HG03045 (cell line): ENCODE results near the gene ELMO1.

Experiments used
- ATAC-seq: cut with Tn5 transposase; IDR thresholded peaks from one replicate; pipeline ENCODE4 v1.9.1; 2021; ENCODE audit warnings: mild to moderate bottlenecking, moderate library complexity; ENCODE audit not compliant: unreplicated experiment

Gene ELMO1

DNA sequence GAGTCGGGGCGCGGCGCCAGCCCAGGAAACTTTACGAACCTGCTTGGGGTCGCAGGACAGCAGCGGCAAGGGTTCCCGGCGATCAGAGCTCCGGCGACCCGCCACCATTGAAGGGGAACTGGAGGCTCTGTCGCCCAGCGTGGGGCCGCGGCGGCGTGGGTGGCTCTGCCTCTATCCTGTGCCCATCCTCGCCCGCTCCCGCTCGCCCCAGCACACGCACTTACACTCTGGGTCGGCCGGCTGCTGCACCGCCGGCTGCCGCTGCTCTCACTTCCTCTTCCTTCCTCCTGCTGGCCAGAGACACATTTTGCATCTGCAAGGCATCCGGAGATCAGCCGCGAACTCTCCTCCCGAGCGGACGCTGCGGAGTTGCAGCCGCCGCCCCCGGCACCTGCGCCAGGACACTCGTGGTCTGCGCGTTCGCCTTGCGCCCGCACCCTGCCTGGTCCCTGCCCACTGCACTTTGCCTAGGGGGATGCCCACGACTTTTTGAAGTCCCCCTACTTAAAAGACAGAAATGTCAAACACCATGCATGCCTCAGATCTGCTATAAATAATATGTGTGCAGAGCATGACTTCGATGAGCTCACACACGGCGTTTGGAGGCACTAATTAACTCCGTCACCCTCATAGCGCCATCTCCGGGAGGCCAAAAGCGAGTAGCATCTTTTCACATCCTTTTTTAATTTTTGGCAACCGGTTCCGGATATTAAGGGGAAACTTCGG, at the start of gene ELMO1:
TSS of gene ELMO1 (minus strand) at position 229 of the 726 bp plus-strand sequence. CDS start 106,174 bp downstream, outside the sequence.
- ATAC-seq, result peak; percentile 97

GRCh38 chr7:37497576-37497975, 48.9 kb upstream of the ELMO1 start:
- ATAC-seq, result no peak

- no peak for ATAC-seq
Measured at GRCh38 chr7:37495574-37496184, 47.0 kb upstream of the ELMO1 start.

DNA sequence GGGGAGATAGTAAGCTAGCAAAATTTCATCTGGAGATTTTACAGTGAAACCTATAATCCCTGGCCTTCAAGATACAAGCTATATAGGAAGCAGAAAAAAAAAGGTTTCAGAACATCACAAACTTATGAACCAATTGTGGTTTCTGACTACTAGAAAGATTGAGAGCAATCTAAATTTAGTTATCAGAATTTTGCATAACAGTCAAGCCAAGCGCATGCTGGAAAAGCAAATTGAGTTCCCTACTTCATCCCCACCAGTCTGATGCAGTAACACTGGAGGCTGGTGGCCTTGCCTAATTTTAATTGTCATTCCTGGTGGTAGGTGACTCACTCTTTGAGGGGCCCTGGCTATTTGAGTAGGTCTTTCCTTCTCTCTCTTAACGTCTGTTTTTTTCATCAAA, 46.3 kb upstream of the ELMO1 start:
- no peak for ATAC-seq

DNA sequence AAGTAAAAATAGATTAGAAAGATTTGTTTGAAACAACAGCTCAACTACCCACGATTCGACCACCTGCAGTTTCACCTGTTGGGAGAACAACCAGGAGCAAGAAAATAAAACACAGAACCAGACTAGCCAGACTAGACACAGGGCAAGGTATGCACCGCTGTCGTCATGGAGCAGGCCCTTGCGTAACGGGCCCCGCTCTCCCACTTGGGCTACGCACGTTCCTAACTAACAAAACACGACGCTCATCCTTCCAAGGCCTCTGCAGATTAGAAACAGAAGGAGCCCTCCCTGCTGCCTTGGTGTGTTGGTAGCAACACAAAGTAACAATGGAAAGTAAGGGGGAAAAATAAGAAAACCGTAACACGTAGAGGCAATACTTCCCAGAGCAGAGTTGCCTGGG, 45.1 kb upstream of the ELMO1 start:
- no peak for ATAC-seq

DNA sequence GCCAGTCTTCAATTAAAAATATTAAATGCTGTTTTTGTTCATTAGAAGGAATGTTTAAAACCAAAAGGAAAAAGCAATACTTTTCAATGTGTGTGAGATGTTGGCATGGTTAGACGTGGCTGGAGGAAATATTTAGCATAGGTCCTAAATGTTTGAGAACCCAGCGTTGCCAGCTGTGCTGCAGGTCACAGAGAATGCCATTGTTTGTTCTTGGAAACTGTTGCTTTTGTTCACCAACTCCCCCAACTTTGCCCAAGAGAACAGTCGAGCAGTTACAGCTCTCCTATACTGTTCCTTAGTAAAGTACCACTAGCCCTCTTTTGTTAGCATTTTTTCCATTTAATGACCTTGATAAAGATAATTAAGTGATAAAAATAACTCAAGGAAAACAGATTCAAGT, 44.5 kb upstream of the ELMO1 start:
- no peak for ATAC-seq

DNA sequence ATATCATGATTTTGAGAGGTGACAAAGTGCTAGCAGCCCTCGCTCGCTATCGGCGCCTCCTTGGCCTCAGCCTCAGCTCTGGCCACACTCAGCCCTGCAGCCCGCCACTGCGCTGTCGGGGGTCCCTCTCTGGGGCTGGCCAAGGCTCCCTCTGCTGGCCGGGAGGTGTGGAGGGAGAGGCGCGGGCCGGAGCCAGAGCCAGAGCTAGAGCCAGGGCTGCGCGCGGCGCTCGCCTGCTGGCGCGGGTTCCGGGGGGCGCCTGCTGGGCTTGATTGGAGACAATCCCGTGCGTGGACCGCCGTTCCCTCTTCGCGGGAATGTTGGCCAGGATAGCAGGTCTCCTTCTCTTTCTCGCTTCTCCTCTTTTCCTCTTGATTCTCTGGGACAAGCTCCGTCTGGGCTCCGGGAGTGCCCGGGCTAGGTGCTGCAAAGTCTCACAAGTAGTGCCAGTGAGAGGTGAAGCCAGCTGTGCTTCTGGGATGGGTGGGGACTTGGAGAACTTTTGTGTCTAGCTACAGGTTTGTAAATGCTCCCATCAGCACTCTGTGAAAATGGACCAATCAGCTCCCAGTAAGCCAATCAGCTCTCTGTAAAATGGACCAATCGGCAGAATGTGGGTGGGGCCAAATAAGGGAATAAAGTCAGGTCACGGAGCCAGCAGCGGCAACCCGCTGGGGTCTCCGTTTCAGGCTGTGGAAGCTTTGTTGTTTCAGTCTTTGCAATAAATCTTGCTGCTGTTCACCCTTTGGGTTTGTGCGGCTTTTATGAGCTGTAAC, 43.4 kb upstream of the ELMO1 start:
- ATAC-seq, result no peak

- ATAC-seq, result no peak
Measured at GRCh38 chr7:37489703-37490102, 41.0 kb upstream of the ELMO1 start.

DNA sequence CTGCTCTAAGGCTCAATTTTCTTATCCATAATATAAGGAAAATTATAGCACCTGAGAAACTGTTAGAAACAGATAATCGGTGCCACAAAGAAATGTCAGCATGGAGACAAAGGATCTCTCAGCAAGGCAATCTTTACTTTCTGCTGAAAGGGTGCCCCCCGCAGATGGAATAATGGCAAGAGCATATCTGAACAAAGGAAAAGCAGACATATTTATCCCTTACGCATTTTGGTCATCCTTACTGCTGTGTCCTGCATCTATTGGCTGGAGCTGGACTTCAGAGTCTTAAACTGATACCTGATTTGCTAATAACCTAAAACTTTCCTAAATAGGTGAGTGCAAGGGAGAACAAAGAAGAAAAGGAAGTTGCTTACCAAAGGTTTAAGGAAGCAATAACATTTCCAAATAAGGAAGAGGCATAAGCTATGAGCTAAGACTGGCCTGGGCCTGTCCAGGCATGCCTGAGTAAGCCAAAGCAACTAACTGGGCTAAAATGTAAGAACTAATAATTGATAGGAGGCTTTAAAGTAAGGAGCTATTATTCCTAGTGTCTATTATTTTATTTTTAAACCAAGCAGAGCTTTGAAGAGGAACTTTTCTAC, 39.6 kb upstream of the ELMO1 start:
- no peak for ATAC-seq

DNA sequence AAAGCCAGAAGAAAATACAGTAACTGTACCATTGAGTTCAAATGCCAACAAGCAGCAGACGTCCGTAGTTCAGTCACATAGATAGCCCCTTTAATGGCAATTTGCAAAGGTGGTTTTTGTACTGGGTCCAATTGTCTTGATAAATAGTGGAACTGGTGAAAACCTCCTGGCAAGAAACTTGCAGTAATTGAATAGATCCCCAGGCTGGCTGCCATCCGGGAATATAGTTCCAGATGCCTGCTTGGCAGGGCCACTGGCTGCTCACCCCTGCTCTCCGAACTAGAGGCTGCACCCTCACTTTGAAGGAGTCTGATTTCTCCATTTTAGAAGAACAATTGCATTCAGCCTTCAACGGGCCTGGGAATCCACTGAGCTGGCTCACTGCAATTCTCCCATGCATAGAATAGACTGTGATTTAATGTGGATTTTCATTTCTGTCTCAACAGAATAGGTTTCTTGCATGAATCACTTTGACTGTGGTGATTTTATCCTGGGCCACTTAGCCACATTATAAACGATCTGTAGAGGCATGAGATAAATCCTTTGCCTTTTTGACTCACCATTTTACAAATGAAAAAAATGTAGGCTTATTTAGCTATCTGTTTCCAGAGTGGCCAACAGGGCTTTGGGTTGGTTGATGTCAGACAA, 35.9 kb upstream of the ELMO1 start:
- ATAC-seq, result no peak

GRCh38 chr7:37483627-37484026, 35.0 kb upstream of the ELMO1 start:
- ATAC-seq, result no peak

DNA sequence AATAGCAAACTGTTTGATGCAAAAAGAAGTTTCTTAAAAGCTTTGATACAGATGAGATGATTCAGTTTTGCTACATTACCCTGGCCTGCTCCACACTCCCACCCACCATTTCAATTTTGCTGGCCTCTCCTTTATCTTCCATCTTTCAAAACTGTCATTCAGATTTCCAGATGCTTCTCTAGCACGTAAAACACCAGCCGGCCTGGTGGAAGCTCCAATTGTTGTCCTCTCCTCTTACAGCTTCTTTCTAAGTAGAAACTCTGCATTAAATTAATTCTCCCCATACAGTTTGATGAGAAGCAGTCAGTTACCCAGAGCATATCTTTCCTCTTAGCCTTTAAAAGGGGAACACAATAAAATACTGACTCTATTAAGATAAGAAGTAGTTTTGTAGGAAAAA, 34.3 kb upstream of the ELMO1 start:
- ATAC-seq, result no peak

DNA sequence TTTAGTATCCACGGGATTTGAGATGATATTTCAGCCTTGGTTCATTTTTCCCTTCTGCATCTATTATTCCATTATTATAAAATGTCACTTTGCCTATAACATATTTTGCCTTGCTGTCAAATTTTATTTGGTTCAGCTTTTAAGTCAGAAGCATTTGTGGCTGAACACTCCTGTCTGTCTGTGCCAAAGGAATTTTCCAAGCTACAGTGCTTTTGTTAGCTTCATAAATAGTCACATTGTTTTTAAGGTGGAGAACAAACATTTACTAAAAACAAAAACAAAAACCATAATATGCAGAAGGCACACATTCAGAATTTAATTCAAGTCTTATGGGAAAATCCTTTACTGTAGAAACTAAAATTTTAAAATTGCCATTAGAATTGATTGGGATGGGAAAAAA, 33.8 kb upstream of the ELMO1 start:
- ATAC-seq, result no peak

DNA sequence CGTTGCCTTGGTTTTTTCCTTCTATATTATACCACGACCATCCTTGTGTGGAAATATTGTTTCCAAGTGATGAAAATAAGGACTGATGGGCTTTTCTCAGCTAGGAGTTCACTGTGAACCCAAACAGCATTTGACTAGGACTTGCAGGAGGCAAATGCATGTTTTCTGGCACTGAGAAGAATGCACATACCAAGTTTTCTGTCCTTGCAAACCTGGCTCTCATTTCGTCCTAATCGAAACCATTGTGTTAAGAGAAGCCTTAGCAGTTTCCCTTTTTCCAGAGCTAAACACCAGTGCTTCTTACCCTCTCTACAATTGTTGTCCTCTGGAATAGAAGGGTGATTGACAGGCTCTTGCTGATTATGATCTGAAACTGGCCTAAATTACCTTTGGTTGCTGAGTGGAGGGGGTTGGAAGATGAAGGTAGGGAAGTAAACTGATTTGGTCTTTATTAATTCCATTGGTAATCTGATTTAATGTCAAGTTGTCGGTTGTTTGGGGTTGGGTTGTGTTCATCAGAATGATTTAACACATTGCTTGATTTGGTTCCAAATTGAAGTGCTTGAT, 33.1 kb upstream of the ELMO1 start:
- ATAC-seq, result no peak

DNA sequence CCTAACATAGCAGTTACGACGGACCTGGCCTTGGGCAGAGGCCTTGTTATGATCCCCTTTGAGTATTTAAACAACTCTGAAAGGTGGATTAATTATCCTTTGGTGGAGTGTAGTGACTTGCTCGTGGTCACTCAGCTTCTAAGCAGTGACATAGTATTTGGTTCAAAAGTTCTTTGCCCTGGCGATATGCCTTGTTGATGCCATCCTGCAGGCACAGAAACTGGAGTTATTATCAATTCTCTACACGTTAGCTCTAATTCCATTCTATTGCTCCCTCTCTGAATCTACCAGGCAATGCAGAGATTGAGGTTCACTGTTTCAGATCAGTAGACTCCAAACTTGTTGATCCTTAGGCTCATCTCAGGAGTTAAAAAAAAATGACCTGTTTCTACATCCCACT, 32.5 kb upstream of the ELMO1 start:
- no peak for ATAC-seq

- no peak for ATAC-seq
Measured at GRCh38 chr7:37480041-37481031, 31.7 kb upstream of the ELMO1 start.

GRCh38 chr7:37476881-37477450, 28.3 kb upstream of the ELMO1 start:
- no peak for ATAC-seq

DNA sequence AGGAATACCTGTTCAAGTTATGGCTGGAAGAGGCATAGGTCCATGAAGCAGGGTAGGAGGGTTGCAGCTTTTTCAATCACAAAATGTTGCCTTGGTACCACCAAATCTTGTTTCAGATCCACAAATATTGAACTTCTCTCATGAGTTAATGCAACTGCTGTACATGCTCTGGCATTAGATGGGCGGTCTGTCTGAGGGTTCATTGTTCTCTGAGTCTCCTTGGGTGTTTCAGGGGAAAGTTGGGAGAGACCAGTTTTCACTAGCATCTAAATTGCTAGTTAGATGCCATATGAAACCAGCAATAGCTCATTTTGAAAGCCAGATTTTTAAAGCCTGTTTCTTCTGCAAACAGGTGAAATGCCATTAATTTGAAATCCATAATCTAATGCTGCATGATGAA, 27.8 kb upstream of the ELMO1 start:
- no peak for ATAC-seq

DNA sequence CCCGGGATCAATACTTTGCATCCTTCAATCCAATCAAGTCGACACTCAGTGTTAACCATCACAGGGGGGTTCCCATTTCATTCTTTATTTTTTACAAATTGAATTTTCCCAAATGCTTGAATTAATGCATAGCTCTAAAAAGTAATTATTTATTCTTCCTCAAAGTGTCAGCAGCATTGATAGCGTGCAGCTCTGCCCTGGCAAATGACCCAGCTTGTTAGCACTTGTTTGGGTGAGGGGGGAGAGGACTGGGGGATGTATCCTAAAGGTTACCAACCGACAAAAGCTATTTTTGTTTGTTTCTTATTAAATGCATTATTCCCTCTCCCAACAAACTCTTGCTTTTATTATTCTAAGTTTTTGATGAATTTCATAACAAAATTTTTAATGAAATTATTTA, 27.0 kb upstream of the ELMO1 start:
- no peak for ATAC-seq
